Measurements from ENCODE around the gene LHPP.

GRCh38 chr10:124619802-124620490 lies 158.3 kb downstream of the LHPP start:
- TF ChIP-seq POLR2AphosphoS5 (IDR thresholded peaks at IDR 0.05; ENCODE audit: low read depth): no peak
- no peak for TF ChIP-seq CTCF (conservative IDR thresholded peaks at IDR 0.05; ENCODE audit: low read depth in 2 of 2)
- no peak for TF ChIP-seq EZH2 (IDR thresholded peaks at IDR 0.05; ENCODE audit: low read depth, unreplicated experiment)
- no peak for TF ChIP-seq ZNF114 (CRISPR knock-in tag; IDR thresholded peaks at IDR 0.05)
- TF ChIP-seq REST (IDR thresholded peaks at IDR 0.05; ENCODE audit: unreplicated experiment): no peak
- no peak for TF ChIP-seq CREB1 (CRISPR knock-in tag; IDR thresholded peaks at IDR 0.05; ENCODE audit: low read depth)
- TF ChIP-seq ETS1 (IDR thresholded peaks at IDR 0.05): no peak
- TF ChIP-seq JUNB (IDR thresholded peaks at IDR 0.05; ENCODE audit: unreplicated experiment): no peak

Measured in GM23338 (cell line).